Activated T-cell treated with anti-CD3 and anti-CD28 coated beads, Interleukin-2, amount 50 U/mL, for 24 hours (primary cell): ENCODE measurements around the gene RPAP2.
"Not testable (repeated sequence)": the region's sequence is repeated elsewhere in the genome, so short reads cannot be mapped to it uniquely, and the experiment has no call there.

Source experiments
- DNase-seq: peaks from one replicate; pipeline ENCODE4 v3.0.0-alpha.2; 2020
- H3K27ac Mint-ChIP-seq: 2 replicates; pipeline ENCODE4 v1.8.0; 2020; ENCODE audit warnings: mild to moderate bottlenecking, mixed read lengths
- H3K27me3 Mint-ChIP-seq: 2 replicates; pipeline ENCODE4 v1.8.0; 2020; ENCODE audit warnings: mixed read lengths
- H3K36me3 Mint-ChIP-seq: 2 replicates; pipeline ENCODE4 v1.8.0; 2020; ENCODE audit warnings: low read depth, mixed read lengths
- H3K4me1 Mint-ChIP-seq: 2 replicates; pipeline ENCODE4 v1.8.0; 2020; ENCODE audit warnings: low read depth, mixed read lengths
- H3K4me3 Mint-ChIP-seq: 2 replicates; pipeline ENCODE4 v1.8.0; 2020; ENCODE audit warnings: mild to moderate bottlenecking, moderate library complexity, mixed read lengths
- H3K9me3 Mint-ChIP-seq: 2 replicates; pipeline ENCODE4 v1.8.0; 2020; ENCODE audit warnings: mixed read lengths

Gene RPAP2

DNA sequence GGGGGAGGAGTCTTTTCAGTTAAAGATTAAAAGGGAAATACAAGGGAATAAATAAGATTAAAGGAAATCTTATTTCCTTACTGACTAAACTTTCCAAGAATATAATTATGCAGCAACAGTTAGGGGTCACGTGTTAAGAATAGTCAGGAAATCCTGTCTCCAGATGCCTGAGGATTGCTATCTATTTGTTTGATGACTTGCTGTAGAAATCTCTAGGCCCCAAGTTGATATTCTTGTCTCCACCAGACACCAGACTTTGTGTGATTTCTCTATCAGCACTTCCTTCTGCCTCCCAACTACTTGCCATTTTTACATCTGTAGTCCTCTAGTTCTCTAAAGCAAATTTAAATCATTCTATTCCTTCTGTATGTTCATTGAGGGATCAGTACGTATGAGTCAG lies 77.5 kb downstream of the RPAP2 start:
- H3K27ac Mint-ChIP-seq, result no peak overlapping the region

DNA sequence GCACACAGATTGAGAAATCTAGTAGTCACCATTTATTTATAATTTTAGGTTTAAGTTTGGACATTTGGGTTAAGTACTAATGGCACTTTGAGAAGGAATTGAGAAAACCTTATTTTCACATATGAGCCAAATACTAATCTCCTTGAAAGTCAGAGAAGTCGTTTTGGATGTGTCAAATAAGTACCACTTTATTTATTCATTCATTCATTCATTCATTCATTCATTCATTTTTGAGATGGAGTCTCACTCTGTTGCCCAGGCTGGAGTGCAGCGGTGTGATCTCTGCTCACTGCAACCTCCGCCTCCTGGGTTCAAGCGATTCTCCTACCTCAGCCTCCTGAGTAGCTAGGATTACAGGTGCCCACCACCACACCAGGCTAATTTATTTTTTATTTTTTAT lies 79.1 kb downstream of the RPAP2 start:
- not testable (repeated sequence) for H3K27ac Mint-ChIP-seq, DNase-seq, H3K9me3 Mint-ChIP-seq, H3K4me3 Mint-ChIP-seq, H3K27me3 Mint-ChIP-seq
- Mint-ChIP-seq H3K4me1 (peaks cover 10% of the 10 kb centered on the region), H3K36me3 (peaks cover 30% of the 10 kb centered on the region)

More for the DNA sequence above, 77.5 kb downstream of the RPAP2 start:
- Mint-ChIP-seq H3K27me3 (no peaks in the 10 kb centered on the region), H3K4me1 (peaks cover 10% of the 10 kb centered on the region), H3K9me3 (no peaks in the 10 kb centered on the region), H3K4me3 (no peak overlapping the region), H3K36me3 (peaks cover 32% of the 10 kb centered on the region)
- no peak for DNase-seq

DNA sequence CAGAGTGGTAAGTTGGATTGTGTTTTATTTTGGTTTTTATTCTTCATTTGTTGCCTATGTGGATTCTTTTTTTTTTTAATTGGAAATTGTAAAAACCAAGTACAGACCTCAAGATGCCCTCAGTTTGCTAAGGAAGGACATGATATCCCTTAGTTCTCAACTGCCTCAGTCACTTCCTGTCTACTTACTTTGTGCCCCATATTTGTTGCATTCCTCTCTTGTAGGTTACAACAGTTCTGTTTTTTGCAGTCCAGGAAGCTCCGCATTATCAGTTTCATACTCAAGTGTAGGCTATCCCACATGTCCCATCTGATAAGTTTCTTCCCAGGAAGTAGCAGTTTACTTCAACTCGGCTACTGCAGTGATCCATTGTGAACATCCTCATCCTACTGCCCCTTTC lies 82.0 kb downstream of the RPAP2 start:
- Mint-ChIP-seq H3K36me3 (peaks cover 47% of the 10 kb centered on the region), H3K4me3 (no peak overlapping the region), H3K4me1 (peaks cover 3% of the 10 kb centered on the region), H3K9me3 (no peaks in the 10 kb centered on the region), H3K27me3 (no peaks in the 10 kb centered on the region), H3K27ac (no peak overlapping the region)
- no peak for DNase-seq

DNA sequence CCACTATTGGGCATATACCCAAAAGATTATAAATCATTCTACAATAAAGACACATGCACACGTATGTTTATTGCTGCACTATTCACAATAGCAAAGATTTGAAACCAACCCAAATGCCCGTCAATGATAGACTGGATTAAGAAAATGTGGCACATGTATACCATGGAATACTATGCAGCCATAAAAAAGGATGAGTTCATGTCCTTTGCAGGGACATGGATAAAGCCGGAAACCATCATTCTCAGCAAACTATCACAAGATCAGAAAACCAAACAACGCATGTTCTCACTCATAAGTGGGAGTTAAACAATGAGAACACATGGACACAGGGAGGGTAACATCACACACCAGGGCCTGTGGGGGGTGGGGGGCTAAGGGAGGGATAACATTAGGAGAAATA lies 95.1 kb downstream of the RPAP2 start:
- not testable (repeated sequence) for H3K4me1 Mint-ChIP-seq, H3K4me3 Mint-ChIP-seq, DNase-seq, H3K27me3 Mint-ChIP-seq, H3K27ac Mint-ChIP-seq
- peaks cover 31% of the 10 kb centered on the region for H3K9me3 Mint-ChIP-seq
- H3K36me3 Mint-ChIP-seq, result peaks cover 25% of the 10 kb centered on the region

GRCh38 chr1:92398519-92398918 lies 99.7 kb downstream of the RPAP2 start:
- peaks cover 16% of the 10 kb centered on the region for H3K9me3 Mint-ChIP-seq
- no peak overlapping the region for H3K27ac Mint-ChIP-seq
- peaks cover 3% of the 10 kb centered on the region for H3K36me3 Mint-ChIP-seq
- H3K4me3 Mint-ChIP-seq, result no peak overlapping the region
- H3K4me1 Mint-ChIP-seq, result no peaks in the 10 kb centered on the region
- DNase-seq, result no peak
- no peaks in the 10 kb centered on the region for H3K27me3 Mint-ChIP-seq

DNA sequence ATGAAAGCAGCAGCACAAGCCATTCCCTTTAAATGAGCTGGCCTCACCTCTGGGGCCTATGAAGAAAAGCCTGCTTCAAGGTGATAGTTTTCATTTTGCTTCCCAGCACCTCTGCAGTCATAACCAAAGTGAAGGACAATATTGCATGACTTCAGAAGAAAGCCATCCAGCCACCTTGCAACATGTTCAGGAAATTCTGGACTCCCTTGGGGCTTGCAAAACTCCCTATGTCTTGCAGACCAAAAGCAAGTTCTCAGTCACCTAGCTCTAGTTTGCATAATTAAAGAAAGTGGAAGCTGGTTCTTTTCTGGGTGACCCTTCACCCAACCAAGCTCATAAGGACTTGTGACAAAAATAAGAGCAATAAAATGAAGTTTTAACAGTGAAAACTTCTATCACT lies 100.2 kb downstream of the RPAP2 start:
- Mint-ChIP-seq H3K36me3 (peaks cover 3% of the 10 kb centered on the region), H3K27me3 (no peaks in the 10 kb centered on the region), H3K27ac (no peak overlapping the region), H3K9me3 (peaks cover 16% of the 10 kb centered on the region), H3K4me1 (no peaks in the 10 kb centered on the region), H3K4me3 (no peak overlapping the region)
- DNase-seq, result no peak

GRCh38 chr1:92404661-92405060 lies 105.8 kb downstream of the RPAP2 start:
- no peak for DNase-seq
- Mint-ChIP-seq H3K27ac (no peak overlapping the region), H3K4me3 (no peak overlapping the region), H3K9me3 (peaks cover 13% of the 10 kb centered on the region), H3K27me3 (no peaks in the 10 kb centered on the region), H3K4me1 (peaks cover 5% of the 10 kb centered on the region), H3K36me3 (peaks cover 6% of the 10 kb centered on the region)

- H3K4me3 Mint-ChIP-seq, result no peak overlapping the region
- peaks cover 31% of the 10 kb centered on the region for H3K4me1 Mint-ChIP-seq
- H3K27ac Mint-ChIP-seq, result no peak overlapping the region
- H3K36me3 Mint-ChIP-seq, result peaks cover 4% of the 10 kb centered on the region
- peaks cover 4% of the 10 kb centered on the region for H3K9me3 Mint-ChIP-seq
- no peak for DNase-seq
- H3K27me3 Mint-ChIP-seq, result no peaks in the 10 kb centered on the region
Observed at GRCh38 chr1:92408825-92409224, 110.0 kb downstream of the RPAP2 start.

GRCh38 chr1:92409946-92410549 lies 111.2 kb downstream of the RPAP2 start:
- no peaks in the 10 kb centered on the region for H3K36me3 Mint-ChIP-seq
- H3K9me3 Mint-ChIP-seq, result no peaks in the 10 kb centered on the region
- no peak overlapping the region for H3K4me3 Mint-ChIP-seq
- no peaks in the 10 kb centered on the region for H3K27me3 Mint-ChIP-seq
- peak overlapping the region; percentile 19 for H3K27ac Mint-ChIP-seq
- peaks cover 31% of the 10 kb centered on the region for H3K4me1 Mint-ChIP-seq
- no peak for DNase-seq

GRCh38 chr1:92410706-92411105 lies 111.8 kb downstream of the RPAP2 start:
- Mint-ChIP-seq H3K27me3 (no peaks in the 10 kb centered on the region), H3K9me3 (no peaks in the 10 kb centered on the region), H3K27ac (peak overlapping the region; percentile 55), H3K4me1 (peaks cover 31% of the 10 kb centered on the region), H3K36me3 (no peaks in the 10 kb centered on the region), H3K4me3 (no peak overlapping the region)
- peak; percentile 50 for DNase-seq

GRCh38 chr1:92411511-92411910 lies 112.7 kb downstream of the RPAP2 start:
- H3K4me3 Mint-ChIP-seq, result no peak overlapping the region
- no peaks in the 10 kb centered on the region for H3K27me3 Mint-ChIP-seq
- H3K4me1 Mint-ChIP-seq, result peaks cover 31% of the 10 kb centered on the region
- no peaks in the 10 kb centered on the region for H3K9me3 Mint-ChIP-seq
- H3K36me3 Mint-ChIP-seq, result no peaks in the 10 kb centered on the region
- no peak for DNase-seq
- no peak overlapping the region for H3K27ac Mint-ChIP-seq

- H3K36me3 Mint-ChIP-seq, result no peaks in the 10 kb centered on the region
Observed at GRCh38 chr1:92419642-92420041, 120.8 kb downstream of the RPAP2 start.

DNA sequence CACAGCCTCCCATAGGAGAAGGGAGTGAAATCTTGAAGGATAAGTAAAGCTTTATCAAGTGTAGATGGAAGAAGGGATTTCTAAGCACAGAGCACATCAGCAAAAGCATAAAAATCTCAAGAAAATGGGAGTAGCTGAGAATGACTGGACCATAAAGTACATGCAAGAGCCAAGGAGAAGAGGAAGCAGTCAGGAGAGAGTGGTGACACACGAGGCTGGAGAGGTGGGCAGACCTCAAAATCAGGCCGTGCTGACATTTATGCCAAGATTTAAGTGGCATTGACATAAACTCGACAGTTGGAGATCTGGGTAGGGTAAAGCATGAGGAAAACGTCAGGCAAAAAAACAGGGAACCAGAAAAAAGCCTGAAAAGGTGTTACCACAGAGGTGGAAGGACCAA lies 125.5 kb downstream of the RPAP2 start:
- DNase-seq, result no peak
- H3K36me3 Mint-ChIP-seq, result no peaks in the 10 kb centered on the region
- no peaks in the 10 kb centered on the region for H3K4me1 Mint-ChIP-seq
- H3K9me3 Mint-ChIP-seq, result no peaks in the 10 kb centered on the region
- H3K27ac Mint-ChIP-seq, result no peak overlapping the region
- H3K27me3 Mint-ChIP-seq, result no peaks in the 10 kb centered on the region
- H3K4me3 Mint-ChIP-seq, result no peak overlapping the region

More at GRCh38 chr1:92419642-92420041, 120.8 kb downstream of the RPAP2 start:
- Mint-ChIP-seq H3K9me3 (no peaks in the 10 kb centered on the region), H3K4me3 (no peak overlapping the region), H3K4me1 (no peaks in the 10 kb centered on the region), H3K27me3 (no peaks in the 10 kb centered on the region), H3K27ac (no peak overlapping the region)
- no peak for DNase-seq

DNA sequence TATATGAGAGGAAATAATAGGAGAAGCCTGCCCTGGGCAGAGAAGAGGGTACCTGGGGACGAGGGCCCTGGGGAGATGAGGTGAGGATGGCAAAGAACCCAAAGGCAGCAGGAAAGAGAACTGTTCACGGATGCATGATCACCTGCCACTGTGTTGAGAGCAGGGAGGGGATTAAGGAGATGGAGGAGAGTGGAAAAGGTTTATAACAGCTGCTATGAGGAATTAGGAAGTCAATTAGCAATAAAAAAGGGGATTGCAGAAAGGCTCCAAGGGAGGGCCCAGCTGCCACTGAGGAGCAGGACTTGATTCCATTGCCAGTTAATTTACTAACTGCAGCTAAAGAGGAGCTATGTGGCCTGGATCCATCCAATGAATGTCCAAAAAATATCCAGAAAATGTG lies 126.8 kb downstream of the RPAP2 start:
- DNase-seq, result no peak
- no peaks in the 10 kb centered on the region for H3K9me3 Mint-ChIP-seq
- no peak overlapping the region for H3K4me3 Mint-ChIP-seq
- H3K4me1 Mint-ChIP-seq, result no peaks in the 10 kb centered on the region
- no peak overlapping the region for H3K27ac Mint-ChIP-seq
- H3K27me3 Mint-ChIP-seq, result no peaks in the 10 kb centered on the region
- no peaks in the 10 kb centered on the region for H3K36me3 Mint-ChIP-seq

GRCh38 chr1:92430030-92430429 lies 131.2 kb downstream of the RPAP2 start:
- Mint-ChIP-seq H3K9me3 (peaks cover 3% of the 10 kb centered on the region), H3K27me3 (no peaks in the 10 kb centered on the region), H3K4me3 (no peak overlapping the region), H3K4me1 (no peaks in the 10 kb centered on the region), H3K36me3 (no peaks in the 10 kb centered on the region), H3K27ac (no peak overlapping the region)
- no peak for DNase-seq

- H3K36me3 Mint-ChIP-seq, H3K4me1 Mint-ChIP-seq, DNase-seq, H3K4me3 Mint-ChIP-seq, H3K27me3 Mint-ChIP-seq, H3K9me3 Mint-ChIP-seq, H3K27ac Mint-ChIP-seq: not testable (repeated sequence)
Observed at GRCh38 chr1:92434572-92434971, 135.7 kb downstream of the RPAP2 start.
